Upper lobe of left lung (tissue), 4 donors: ENCODE data around the gene VHLL.

ENCODE experiments used
- CTCF ChIP-seq, 6 experiments: fragments of 450-650 bp in 4 of 6; fragments of 200-600 bp in 2 of 6; sonication (generic) in 2 of 6; IDR thresholded peaks; one replicate each; pipeline ENCODE4 v1.5.1; 2016 to 2019; ENCODE audit warnings: antibody characterized with exemption in 6 of 6
- POLR2AphosphoS5 ChIP-seq, 2 donors: sonication (generic); formaldehyde crosslinking; IDR thresholded peaks; one replicate each; pipeline ENCODE4 v1.5.1; 2017; ENCODE audit warnings: antibody characterized with exemption in 2 of 2

- TF ChIP-seq CTCF (IDR thresholded peaks at IDR 0.05): no peak
- no peak for TF ChIP-seq POLR2AphosphoS5 (IDR thresholded peaks at IDR 0.05)
Observed at GRCh38 chr1:156289857-156290256, 9.2 kb downstream of the VHLL start.
